Epithelial cell of esophagus (primary cell): ENCODE measurements around the gene SNED1.

Experiments
- DNase-seq: peaks from one replicate; pipeline ENCODE4 v3.0.0; 2010; ENCODE audit warnings: low read depth
- H3K4me3 ChIP-seq: 2 replicates; pipeline ENCODE4 v1.5.1; 2011; ENCODE audit warnings: mild to moderate bottlenecking, low read length, control low read depth
- TF ChIP-seq, protein P1 (sequence below): IDR thresholded peaks from 2 replicates; pipeline ENCODE4 v1.5.1; 2011; ENCODE audit warnings: low read depth, mild to moderate bottlenecking, low read length, control low read depth, inconsistent platforms; ENCODE audit not compliant: insufficient read depth; ENCODE audit errors: missing control alignments

SNED1 gene

GRCh38 chr2:241111440-241111805 is 113.0 kb downstream of the SNED1 start:
- TF ChIP-seq, protein P1, sequence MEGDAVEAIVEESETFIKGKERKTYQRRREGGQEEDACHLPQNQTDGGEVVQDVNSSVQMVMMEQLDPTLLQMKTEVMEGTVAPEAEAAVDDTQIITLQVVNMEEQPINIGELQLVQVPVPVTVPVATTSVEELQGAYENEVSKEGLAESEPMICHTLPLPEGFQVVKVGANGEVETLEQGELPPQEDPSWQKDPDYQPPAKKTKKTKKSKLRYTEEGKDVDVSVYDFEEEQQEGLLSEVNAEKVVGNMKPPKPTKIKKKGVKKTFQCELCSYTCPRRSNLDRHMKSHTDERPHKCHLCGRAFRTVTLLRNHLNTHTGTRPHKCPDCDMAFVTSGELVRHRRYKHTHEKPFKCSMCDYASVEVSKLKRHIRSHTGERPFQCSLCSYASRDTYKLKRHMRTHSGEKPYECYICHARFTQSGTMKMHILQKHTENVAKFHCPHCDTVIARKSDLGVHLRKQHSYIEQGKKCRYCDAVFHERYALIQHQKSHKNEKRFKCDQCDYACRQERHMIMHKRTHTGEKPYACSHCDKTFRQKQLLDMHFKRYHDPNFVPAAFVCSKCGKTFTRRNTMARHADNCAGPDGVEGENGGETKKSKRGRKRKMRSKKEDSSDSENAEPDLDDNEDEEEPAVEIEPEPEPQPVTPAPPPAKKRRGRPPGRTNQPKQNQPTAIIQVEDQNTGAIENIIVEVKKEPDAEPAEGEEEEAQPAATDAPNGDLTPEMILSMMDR, result no peak
- H3K4me3 ChIP-seq, result no peak overlapping the region
- no peak for DNase-seq

DNA sequence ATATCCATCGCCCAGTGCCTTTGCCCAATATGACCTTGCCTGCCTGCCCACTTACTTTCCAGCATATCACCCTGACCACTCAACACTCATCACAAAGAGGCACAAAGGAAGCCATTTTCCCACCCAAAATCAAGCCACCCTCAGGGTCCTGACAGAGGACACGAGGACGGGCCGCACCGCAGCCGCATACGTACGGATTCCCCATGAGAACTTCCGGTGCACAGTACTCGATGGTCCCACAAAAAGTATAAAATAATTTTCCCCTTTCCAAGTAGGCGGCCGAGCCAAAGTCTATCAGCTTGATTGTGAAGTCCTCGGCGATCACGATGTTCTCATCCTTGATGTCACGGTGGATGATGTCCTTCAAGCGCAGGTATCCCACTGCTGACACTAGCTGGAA is 113.6 kb downstream of the SNED1 start:
- DNase-seq, result no peak
- no peak overlapping the region for H3K4me3 ChIP-seq
- TF ChIP-seq, protein P1, result no peak

GRCh38 chr2:241112592-241112991 is 114.2 kb downstream of the SNED1 start:
- H3K4me3 ChIP-seq, result no peak overlapping the region
- TF ChIP-seq, protein P1, result no peak
- no peak for DNase-seq

- DNase-seq, result no peak
- TF ChIP-seq, protein P1, result no peak
- no peak overlapping the region for H3K4me3 ChIP-seq
Observed at GRCh38 chr2:241114836-241115235, 116.4 kb downstream of the SNED1 start.

DNA sequence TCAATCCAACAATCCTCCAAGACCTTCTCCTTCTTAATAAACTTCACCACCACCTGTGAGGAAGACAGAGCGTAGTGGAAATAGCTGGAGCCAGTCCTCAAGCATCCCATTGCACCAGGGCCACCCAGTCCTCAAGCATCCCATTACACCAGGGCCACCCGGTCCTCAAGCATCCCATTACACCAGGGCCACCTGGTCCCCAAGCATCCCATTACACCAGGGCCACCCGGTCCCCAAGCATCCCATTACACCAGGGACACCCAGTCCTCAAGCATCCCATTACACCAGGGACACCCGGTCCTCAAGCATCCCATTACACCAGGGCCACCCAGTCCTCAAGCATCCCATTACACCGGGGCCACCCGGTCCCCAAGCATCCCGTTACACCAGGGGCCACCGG is 116.9 kb downstream of the SNED1 start:
- H3K4me3 ChIP-seq, result no peak overlapping the region
- TF ChIP-seq, protein P1, result no peak
- DNase-seq, result no peak

- no peak overlapping the region for H3K4me3 ChIP-seq
- TF ChIP-seq, protein P1, result no peak
- DNase-seq, result no peak
Observed at GRCh38 chr2:241116606-241117560, 118.5 kb downstream of the SNED1 start.

GRCh38 chr2:241118737-241119505 is 120.5 kb downstream of the SNED1 start:
- TF ChIP-seq, protein P1, result no peak
- no peak overlapping the region for H3K4me3 ChIP-seq
- DNase-seq, result no peak
